ENCODE results near the gene DSCAML1. TPM values are rescaled to one million over a fixed set of nuclear protein-coding genes. Genes with fewer than 3 reads are reported as not detected.

Gene DSCAML1
- polyA plus RNA-seq, 2 donors: 0.04 TPM

DNA sequence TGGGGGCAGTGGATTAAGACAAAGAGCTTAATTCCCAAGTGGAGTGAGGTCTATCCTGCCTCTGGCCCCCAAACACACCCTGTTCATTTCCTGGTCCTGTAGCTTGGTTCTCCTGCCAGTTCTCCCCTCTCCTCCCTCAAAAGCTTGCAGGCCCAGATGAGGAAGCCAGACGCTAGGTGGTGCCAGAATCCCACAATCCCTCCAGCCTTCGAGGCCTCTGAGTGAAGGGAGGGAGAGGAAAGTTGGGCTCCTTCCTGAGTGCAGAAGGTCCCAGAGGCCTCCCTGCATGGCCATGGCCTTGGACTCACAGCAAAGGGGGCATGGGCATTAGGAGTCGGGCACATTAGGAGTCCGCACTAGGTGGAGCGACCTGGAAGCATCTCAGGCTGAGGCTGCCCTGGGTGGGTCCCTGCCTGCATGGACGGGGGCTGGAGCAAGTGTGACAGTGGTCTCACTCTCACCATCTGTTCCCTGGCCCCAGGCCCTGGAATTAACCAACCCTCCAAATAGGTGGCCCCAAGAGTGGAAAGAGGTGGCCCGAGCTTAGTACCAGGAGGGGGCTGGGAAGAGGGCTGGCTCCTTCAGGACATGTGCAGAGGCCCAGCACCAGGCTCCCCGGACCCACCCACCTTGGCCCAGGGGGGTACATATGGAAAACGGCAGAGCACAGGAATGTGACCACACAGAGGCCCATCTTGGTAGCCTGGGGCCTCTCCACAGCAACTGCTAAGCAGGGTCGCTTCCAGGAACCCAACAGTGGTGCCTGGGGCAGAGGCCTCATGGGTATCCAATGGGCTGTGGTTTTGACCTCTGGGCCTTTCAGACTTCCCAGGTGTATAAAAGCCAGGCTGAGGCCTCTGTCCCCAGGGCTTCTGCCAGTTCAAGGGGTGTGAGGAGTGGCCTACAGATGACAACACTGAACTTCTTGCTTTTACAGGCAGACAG lies 22.4 kb upstream of the DSCAML1 start:
- peaks cover 3 to 14% of the 10 kb centered on the region in 2 donors for H3K4me1 ChIP-seq (ENCODE audit: control insufficient read depth in 2 of 2, insufficient read depth in 2 of 2, low read length in 1 of 2)
- H3K4me3 ChIP-seq (ENCODE audit: low read depth in 1 of 2, low read length in 2 of 2): no peak overlapping the region
- H3K27me3 ChIP-seq (ENCODE audit: control insufficient read depth in 1 of 2, insufficient read depth in 2 of 2, low read length in 2 of 2): no peaks in the 10 kb centered on the region
- H3K27ac ChIP-seq (ENCODE audit: low read depth in 2 of 2, low read length in 1 of 2): no peak overlapping the region
- no peaks in the 10 kb centered on the region for H3K36me3 ChIP-seq (ENCODE audit: control insufficient read depth in 2 of 2, insufficient read depth in 2 of 2, low read length in 1 of 2)
- WGBS, 2 donors: 59 to 74% methylated on average over 10 of the region's 10 CpGs
- H3K9me3 ChIP-seq (ENCODE audit: control insufficient read depth in 2 of 2, insufficient read depth in 1 of 2, low read depth in 1 of 2, low read length in 1 of 2): no peaks in the 10 kb centered on the region

GRCh38 chr11:117818041-117818873 lies 21.2 kb upstream of the DSCAML1 start:
- H3K27ac ChIP-seq (ENCODE audit: low read depth in 2 of 2, low read length in 1 of 2): peak overlapping the region in 1 of 2 donors; percentile 15
- WGBS, 2 donors: 51 to 57% methylated on average over 9 of the region's 9 CpGs
- peaks cover 3 to 16% of the 10 kb centered on the region in 2 donors for H3K4me1 ChIP-seq (ENCODE audit: control insufficient read depth in 2 of 2, insufficient read depth in 2 of 2, low read length in 1 of 2)

GRCh38 chr11:117817368-117818040 lies 20.5 kb upstream of the DSCAML1 start:
- 11 to 14% methylated on average over 19 of the region's 19 CpGs for WGBS, 2 donors
- no peak overlapping the region for H3K4me3 ChIP-seq (ENCODE audit: low read depth in 1 of 2, low read length in 2 of 2)
- H3K9me3 ChIP-seq (ENCODE audit: control insufficient read depth in 2 of 2, insufficient read depth in 1 of 2, low read depth in 1 of 2, low read length in 1 of 2): no peaks in the 10 kb centered on the region
- peaks cover 3 to 16% of the 10 kb centered on the region in 2 donors for H3K4me1 ChIP-seq (ENCODE audit: control insufficient read depth in 2 of 2, insufficient read depth in 2 of 2, low read length in 1 of 2)
- peak overlapping the region in 1 of 2 donors; percentile 33 for H3K27ac ChIP-seq (ENCODE audit: low read depth in 2 of 2, low read length in 1 of 2)
- H3K27me3 ChIP-seq (ENCODE audit: control insufficient read depth in 1 of 2, insufficient read depth in 2 of 2, low read length in 2 of 2): no peaks in the 10 kb centered on the region
- H3K36me3 ChIP-seq (ENCODE audit: control insufficient read depth in 2 of 2, insufficient read depth in 2 of 2, low read length in 1 of 2): no peaks in the 10 kb centered on the region

More at GRCh38 chr11:117818041-117818873, 21.2 kb upstream of the DSCAML1 start:
- no peaks in the 10 kb centered on the region for H3K9me3 ChIP-seq (ENCODE audit: control insufficient read depth in 2 of 2, insufficient read depth in 1 of 2, low read depth in 1 of 2, low read length in 1 of 2)
- no peaks in the 10 kb centered on the region for H3K27me3 ChIP-seq (ENCODE audit: control insufficient read depth in 1 of 2, insufficient read depth in 2 of 2, low read length in 2 of 2)
- no peak overlapping the region for H3K4me3 ChIP-seq (ENCODE audit: low read depth in 1 of 2, low read length in 2 of 2)
- no peaks in the 10 kb centered on the region for H3K36me3 ChIP-seq (ENCODE audit: control insufficient read depth in 2 of 2, insufficient read depth in 2 of 2, low read length in 1 of 2)

DNA sequence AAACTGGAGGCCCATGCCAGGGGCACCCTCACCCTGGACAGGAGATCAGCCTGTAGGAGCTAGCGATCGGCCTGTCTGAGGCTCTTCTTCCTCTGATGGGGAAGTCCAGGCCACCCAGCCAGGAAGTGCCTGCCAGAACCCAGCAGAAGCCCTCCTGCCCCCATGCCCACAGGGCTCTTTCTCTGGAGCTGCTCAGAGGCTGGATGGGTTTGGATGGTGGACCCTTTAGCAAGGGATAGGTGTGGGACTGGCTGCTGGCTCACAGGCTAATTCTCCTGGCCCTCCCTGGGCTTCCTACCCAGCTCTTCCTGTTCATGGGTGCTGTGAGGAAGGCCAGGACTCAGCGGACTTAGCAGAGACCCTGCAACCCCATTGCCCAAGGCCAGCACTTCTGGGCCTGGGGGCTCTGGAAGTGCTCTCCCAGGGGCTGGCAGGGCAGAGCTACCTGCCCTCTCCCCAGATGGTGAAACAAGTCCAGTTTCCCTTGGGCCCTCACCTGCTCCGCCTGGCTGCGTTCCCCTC lies 19.9 kb upstream of the DSCAML1 start:
- no peaks in the 10 kb centered on the region for H3K27me3 ChIP-seq (ENCODE audit: control insufficient read depth in 1 of 2, insufficient read depth in 2 of 2, low read length in 2 of 2)
- H3K4me1 ChIP-seq (ENCODE audit: control insufficient read depth in 2 of 2, insufficient read depth in 2 of 2, low read length in 1 of 2): peaks cover 3 to 16% of the 10 kb centered on the region in 2 donors
- peak overlapping the region; percentile 16 to 68 for H3K27ac ChIP-seq (ENCODE audit: low read depth in 2 of 2, low read length in 1 of 2)
- H3K4me3 ChIP-seq (ENCODE audit: low read depth in 1 of 2, low read length in 2 of 2): no peak overlapping the region
- WGBS, 2 donors: 70 to 83% methylated on average over 5 of the region's 5 CpGs
- no peaks in the 10 kb centered on the region for H3K36me3 ChIP-seq (ENCODE audit: control insufficient read depth in 2 of 2, insufficient read depth in 2 of 2, low read length in 1 of 2)
- no peaks in the 10 kb centered on the region for H3K9me3 ChIP-seq (ENCODE audit: control insufficient read depth in 2 of 2, insufficient read depth in 1 of 2, low read depth in 1 of 2, low read length in 1 of 2)

- H3K27me3 ChIP-seq (ENCODE audit: control insufficient read depth in 1 of 2, insufficient read depth in 2 of 2, low read length in 2 of 2): no peaks in the 10 kb centered on the region
- WGBS, 2 donors: 59 to 65% methylated on average over 20 of the region's 20 CpGs
- no peak overlapping the region for H3K4me3 ChIP-seq (ENCODE audit: low read depth in 1 of 2, low read length in 2 of 2)
- no peaks in the 10 kb centered on the region for H3K9me3 ChIP-seq (ENCODE audit: control insufficient read depth in 2 of 2, insufficient read depth in 1 of 2, low read depth in 1 of 2, low read length in 1 of 2)
- no peaks in the 10 kb centered on the region for H3K36me3 ChIP-seq (ENCODE audit: control insufficient read depth in 2 of 2, insufficient read depth in 2 of 2, low read length in 1 of 2)
- H3K27ac ChIP-seq (ENCODE audit: low read depth in 2 of 2, low read length in 1 of 2): peak overlapping the region; percentile 34 to 68
- peaks cover 3 to 16% of the 10 kb centered on the region in 2 donors for H3K4me1 ChIP-seq (ENCODE audit: control insufficient read depth in 2 of 2, insufficient read depth in 2 of 2, low read length in 1 of 2)
Observed at GRCh38 chr11:117816151-117816741, 19.2 kb upstream of the DSCAML1 start.

DNA sequence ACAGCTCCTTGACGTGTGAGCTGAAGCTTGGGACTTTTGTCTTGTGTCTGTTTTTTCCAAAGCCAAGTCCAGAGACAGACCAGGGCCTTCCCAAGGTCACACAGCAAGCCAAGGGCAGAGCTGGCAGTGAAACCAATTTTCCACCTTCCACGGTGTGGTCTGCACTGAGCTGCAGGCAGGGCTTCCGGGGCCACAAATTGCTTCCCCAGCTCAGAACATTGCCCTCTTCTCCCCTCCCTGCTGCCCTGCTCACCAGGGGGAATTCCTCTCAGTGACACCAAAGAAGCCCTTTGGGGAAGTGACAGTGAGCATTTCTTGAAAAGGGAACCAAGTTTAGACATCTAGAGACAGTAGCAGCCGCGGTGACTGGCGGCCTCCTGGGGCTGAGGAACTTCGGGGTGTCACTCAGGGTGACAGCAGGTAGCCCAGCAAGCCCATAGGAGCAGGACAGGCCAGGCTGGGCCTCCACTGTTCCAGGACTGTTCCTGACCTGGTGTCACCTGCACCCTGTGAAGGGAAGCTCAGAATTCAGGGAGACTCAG lies 18.3 kb upstream of the DSCAML1 start:
- Histone ChIP-seq H3K4me3 (ENCODE audit: low read depth in 1 of 2, low read length in 2 of 2) (no peak overlapping the region), H3K36me3 (ENCODE audit: control insufficient read depth in 2 of 2, insufficient read depth in 2 of 2, low read length in 1 of 2) (no peaks in the 10 kb centered on the region), H3K4me1 (ENCODE audit: control insufficient read depth in 2 of 2, insufficient read depth in 2 of 2, low read length in 1 of 2) (peaks cover 3 to 16% of the 10 kb centered on the region in 2 donors), H3K27me3 (ENCODE audit: control insufficient read depth in 1 of 2, insufficient read depth in 2 of 2, low read length in 2 of 2) (no peaks in the 10 kb centered on the region), H3K27ac (ENCODE audit: low read depth in 2 of 2, low read length in 1 of 2) (peak overlapping the region; percentile 68 to 69), H3K9me3 (ENCODE audit: control insufficient read depth in 2 of 2, insufficient read depth in 1 of 2, low read depth in 1 of 2, low read length in 1 of 2) (no peaks in the 10 kb centered on the region)
- 43 to 63% methylated on average over 7 of the region's 7 CpGs for WGBS, 2 donors

DNA sequence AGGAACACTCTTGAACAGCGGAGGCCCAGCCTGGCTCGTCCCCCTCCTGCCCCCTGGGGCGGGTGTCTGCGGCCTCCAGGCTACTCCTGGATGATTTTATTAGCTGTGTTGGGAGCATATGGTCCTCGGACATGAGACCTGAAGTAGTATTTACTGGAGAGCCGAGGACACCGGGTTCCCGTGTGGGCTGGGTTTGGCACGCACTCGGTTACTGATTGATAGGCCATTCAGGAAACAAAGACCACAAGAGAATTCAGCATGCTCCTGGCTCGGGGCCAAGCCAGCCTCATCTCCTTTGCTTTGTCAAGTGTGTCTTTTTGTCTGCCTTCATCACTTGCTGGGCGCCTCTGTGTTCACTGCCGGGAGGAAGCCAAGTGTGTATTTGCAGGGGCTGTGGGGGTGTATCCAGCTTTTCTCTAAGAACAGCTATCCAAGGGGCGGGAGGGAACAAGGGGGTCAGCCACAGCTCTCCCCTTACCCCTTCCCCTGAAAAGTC lies 17.8 kb upstream of the DSCAML1 start:
- 45 to 49% methylated on average over 14 of the region's 14 CpGs for WGBS, 2 donors
- Histone ChIP-seq H3K4me3 (ENCODE audit: low read depth in 1 of 2, low read length in 2 of 2) (no peak overlapping the region), H3K27me3 (ENCODE audit: control insufficient read depth in 1 of 2, insufficient read depth in 2 of 2, low read length in 2 of 2) (no peaks in the 10 kb centered on the region), H3K27ac (ENCODE audit: low read depth in 2 of 2, low read length in 1 of 2) (peak overlapping the region; percentile 68 to 69), H3K4me1 (ENCODE audit: control insufficient read depth in 2 of 2, insufficient read depth in 2 of 2, low read length in 1 of 2) (peaks cover 3 to 16% of the 10 kb centered on the region in 2 donors), H3K36me3 (ENCODE audit: control insufficient read depth in 2 of 2, insufficient read depth in 2 of 2, low read length in 1 of 2) (no peaks in the 10 kb centered on the region), H3K9me3 (ENCODE audit: control insufficient read depth in 2 of 2, insufficient read depth in 1 of 2, low read depth in 1 of 2, low read length in 1 of 2) (no peaks in the 10 kb centered on the region)

GRCh38 chr11:117814204-117814765 lies 17.3 kb upstream of the DSCAML1 start:
- H3K36me3 ChIP-seq (ENCODE audit: control insufficient read depth in 2 of 2, insufficient read depth in 2 of 2, low read length in 1 of 2): no peaks in the 10 kb centered on the region
- H3K4me3 ChIP-seq (ENCODE audit: low read depth in 1 of 2, low read length in 2 of 2): no peak overlapping the region
- H3K4me1 ChIP-seq (ENCODE audit: control insufficient read depth in 2 of 2, insufficient read depth in 2 of 2, low read length in 1 of 2): peaks cover 5 to 16% of the 10 kb centered on the region in 2 donors
- no peaks in the 10 kb centered on the region for H3K9me3 ChIP-seq (ENCODE audit: control insufficient read depth in 2 of 2, insufficient read depth in 1 of 2, low read depth in 1 of 2, low read length in 1 of 2)
- WGBS, 2 donors: 79 to 82% methylated on average over 7 of the region's 7 CpGs
- no peaks in the 10 kb centered on the region for H3K27me3 ChIP-seq (ENCODE audit: control insufficient read depth in 1 of 2, insufficient read depth in 2 of 2, low read length in 2 of 2)
- no peak overlapping the region for H3K27ac ChIP-seq (ENCODE audit: low read depth in 2 of 2, low read length in 1 of 2)

All from esophagus (tissue), 2 donors.